SK-N-SH treated with all-trans-retinoic acid at 6 μM for 48 hours (cell line): ENCODE measurements around the gene PLA1A.

Source experiments
- ATAC-seq: fragments of 200-7000 bp; cut with Tn5 transposase; 3 replicates; pipeline ENCODE4 v1.9.1; 2020; ENCODE audit warnings: mild to moderate bottlenecking, moderate library complexity
- ARNTL ChIP-seq: fragments of 450-650 bp; formaldehyde crosslinking; IDR thresholded peaks from 2 replicates; pipeline ENCODE4 v1.5.0; 2020; ENCODE audit warnings: low read depth, mild to moderate bottlenecking, moderate library complexity, borderline replicate concordance
- BACH2 ChIP-seq: fragments of 250-450 bp; sonication (Bioruptor Pico); IDR thresholded peaks from 2 replicates; pipeline ENCODE4 v1.9.0; 2021; ENCODE audit warnings: mild to moderate bottlenecking, borderline replicate concordance
- ESRRG ChIP-seq: fragments of 250-450 bp; sonication (Bioruptor Pico); IDR thresholded peaks from 2 replicates; pipeline ENCODE4 v1.6.1; 2021; ENCODE audit warnings: mild to moderate bottlenecking
- GLIS3 ChIP-seq: fragments of 250-450 bp; sonication (Bioruptor Pico); IDR thresholded peaks from 2 replicates; pipeline ENCODE4 v1.5.0; 2020; ENCODE audit warnings: mild to moderate bottlenecking, moderate library complexity
- ISL1 ChIP-seq: fragments of 250-450 bp; sonication (Bioruptor Pico); IDR thresholded peaks from 2 replicates; pipeline ENCODE4 v2.1.2; 2022; ENCODE audit warnings: mild to moderate bottlenecking, moderate library complexity
- OSR1 ChIP-seq: fragments of 250-450 bp; sonication (Bioruptor Pico); IDR thresholded peaks from 2 replicates; pipeline ENCODE4 v1.8.0; 2022; ENCODE audit warnings: moderate library complexity, mild to moderate bottlenecking, inconsistent platforms
- PATZ1 ChIP-seq: fragments of 250-450 bp; sonication (Bioruptor Pico); IDR thresholded peaks from 2 replicates; pipeline ENCODE4 v1.8.0; 2020; ENCODE audit warnings: mild to moderate bottlenecking, moderate library complexity, borderline replicate concordance
- POU6F1 ChIP-seq: fragments of 250-450 bp; sonication (Bioruptor Pico); IDR thresholded peaks from 2 replicates; pipeline ENCODE4 v1.8.0; 2021; ENCODE audit warnings: low read depth, mild to moderate bottlenecking, moderate library complexity, borderline replicate concordance
- PPARA ChIP-seq: fragments of 250-450 bp; sonication (Bioruptor Pico); IDR thresholded peaks from 2 replicates; pipeline ENCODE4 v1.5.0; 2020; ENCODE audit warnings: mild to moderate bottlenecking, borderline replicate concordance
- RARB ChIP-seq: fragments of 250-450 bp; sonication (Bioruptor Pico); IDR thresholded peaks from 2 replicates; pipeline ENCODE4 v1.8.0; 2021; ENCODE audit warnings: mild to moderate bottlenecking, moderate library complexity
- SNAI2 ChIP-seq: fragments of 250-450 bp; sonication (Bioruptor Pico); IDR thresholded peaks from 2 replicates; pipeline ENCODE4 v1.5.0; 2020; ENCODE audit warnings: mild to moderate bottlenecking, moderate library complexity
- TCF4 ChIP-seq: fragments of 250-450 bp; sonication (Bioruptor Pico); IDR thresholded peaks from 2 replicates; pipeline ENCODE4 v1.8.0; 2021; ENCODE audit warnings: mild to moderate bottlenecking, moderate library complexity, borderline replicate concordance
- TSHZ2 ChIP-seq: fragments of 250-450 bp; sonication (Bioruptor Pico); IDR thresholded peaks from 2 replicates; pipeline ENCODE4 v1.5.0; 2020; ENCODE audit warnings: mild to moderate bottlenecking, moderate library complexity
- ZC3H10 ChIP-seq: fragments of 250-450 bp; sonication (Bioruptor Pico); IDR thresholded peaks from 2 replicates; pipeline ENCODE4 v1.5.1; 2021; ENCODE audit warnings: mild to moderate bottlenecking, moderate library complexity
- ZFP3 ChIP-seq: fragments of 250-450 bp; sonication (Bioruptor Pico); IDR thresholded peaks from 2 replicates; pipeline ENCODE4 v1.5.0; 2020; ENCODE audit warnings: mild to moderate bottlenecking, moderate library complexity
- ZFP30 ChIP-seq: fragments of 450-650 bp; formaldehyde crosslinking; IDR thresholded peaks from 2 replicates; pipeline ENCODE4 v1.5.0; 2022; ENCODE audit warnings: mild to moderate bottlenecking, moderate library complexity
- ZNF565 ChIP-seq: fragments of 450-650 bp; formaldehyde crosslinking; conservative IDR thresholded peaks from 2 replicates; pipeline ENCODE4 v1.5.0; 2020; ENCODE audit warnings: low read depth, mild to moderate bottlenecking, moderate library complexity
- ZNF70 ChIP-seq: fragments of 450-650 bp; formaldehyde crosslinking; IDR thresholded peaks from 2 replicates; pipeline ENCODE4 v1.5.0; 2020; ENCODE audit warnings: mild to moderate bottlenecking, moderate library complexity
- ZNF8 ChIP-seq: fragments of 450-650 bp; formaldehyde crosslinking; IDR thresholded peaks from 2 replicates; pipeline ENCODE4 v1.5.0; 2020; ENCODE audit warnings: mild to moderate bottlenecking, moderate library complexity
- TF ChIP-seq, protein P1 (sequence below): fragments of 250-450 bp; sonication (Bioruptor Pico); IDR thresholded peaks from 2 replicates; pipeline ENCODE4 v1.5.1; 2021; ENCODE audit warnings: mild to moderate bottlenecking, moderate library complexity
- TF ChIP-seq, protein P2 (sequence below): fragments of 250-450 bp; sonication (Bioruptor Pico); IDR thresholded peaks from 2 replicates; pipeline ENCODE4 v1.5.1; 2020; ENCODE audit warnings: low read depth, mild to moderate bottlenecking, moderate library complexity

Gene PLA1A

GRCh38 chr3:119585208-119585607, 12.5 kb upstream of the PLA1A start:
- TF ChIP-seq ZFP3 (CRISPR knock-in tag): no peak
- TF ChIP-seq, protein P1, sequence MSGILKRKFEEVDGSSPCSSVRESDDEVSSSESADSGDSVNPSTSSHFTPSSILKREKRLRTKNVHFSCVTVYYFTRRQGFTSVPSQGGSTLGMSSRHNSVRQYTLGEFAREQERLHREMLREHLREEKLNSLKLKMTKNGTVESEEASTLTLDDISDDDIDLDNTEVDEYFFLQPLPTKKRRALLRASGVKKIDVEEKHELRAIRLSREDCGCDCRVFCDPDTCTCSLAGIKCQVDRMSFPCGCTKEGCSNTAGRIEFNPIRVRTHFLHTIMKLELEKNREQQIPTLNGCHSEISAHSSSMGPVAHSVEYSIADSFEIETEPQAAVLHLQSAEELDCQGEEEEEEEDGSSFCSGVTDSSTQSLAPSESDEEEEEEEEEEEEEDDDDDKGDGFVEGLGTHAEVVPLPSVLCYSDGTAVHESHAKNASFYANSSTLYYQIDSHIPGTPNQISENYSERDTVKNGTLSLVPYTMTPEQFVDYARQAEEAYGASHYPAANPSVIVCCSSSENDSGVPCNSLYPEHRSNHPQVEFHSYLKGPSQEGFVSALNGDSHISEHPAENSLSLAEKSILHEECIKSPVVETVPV (CRISPR knock-in tag): no peak
- TF ChIP-seq, protein P2, sequence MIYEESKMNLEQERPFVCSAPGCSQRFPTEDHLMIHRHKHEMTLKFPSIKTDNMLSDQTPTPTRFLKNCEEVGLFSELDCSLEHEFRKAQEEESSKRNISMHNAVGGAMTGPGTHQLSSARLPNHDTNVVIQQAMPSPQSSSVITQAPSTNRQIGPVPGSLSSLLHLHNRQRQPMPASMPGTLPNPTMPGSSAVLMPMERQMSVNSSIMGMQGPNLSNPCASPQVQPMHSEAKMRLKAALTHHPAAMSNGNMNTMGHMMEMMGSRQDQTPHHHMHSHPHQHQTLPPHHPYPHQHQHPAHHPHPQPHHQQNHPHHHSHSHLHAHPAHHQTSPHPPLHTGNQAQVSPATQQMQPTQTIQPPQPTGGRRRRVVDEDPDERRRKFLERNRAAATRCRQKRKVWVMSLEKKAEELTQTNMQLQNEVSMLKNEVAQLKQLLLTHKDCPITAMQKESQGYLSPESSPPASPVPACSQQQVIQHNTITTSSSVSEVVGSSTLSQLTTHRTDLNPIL (CRISPR knock-in tag): no peak
- TF ChIP-seq SNAI2 (CRISPR knock-in tag): no peak
- no peak for TF ChIP-seq GLIS3 (CRISPR knock-in tag)
- ATAC-seq: no peak

DNA sequence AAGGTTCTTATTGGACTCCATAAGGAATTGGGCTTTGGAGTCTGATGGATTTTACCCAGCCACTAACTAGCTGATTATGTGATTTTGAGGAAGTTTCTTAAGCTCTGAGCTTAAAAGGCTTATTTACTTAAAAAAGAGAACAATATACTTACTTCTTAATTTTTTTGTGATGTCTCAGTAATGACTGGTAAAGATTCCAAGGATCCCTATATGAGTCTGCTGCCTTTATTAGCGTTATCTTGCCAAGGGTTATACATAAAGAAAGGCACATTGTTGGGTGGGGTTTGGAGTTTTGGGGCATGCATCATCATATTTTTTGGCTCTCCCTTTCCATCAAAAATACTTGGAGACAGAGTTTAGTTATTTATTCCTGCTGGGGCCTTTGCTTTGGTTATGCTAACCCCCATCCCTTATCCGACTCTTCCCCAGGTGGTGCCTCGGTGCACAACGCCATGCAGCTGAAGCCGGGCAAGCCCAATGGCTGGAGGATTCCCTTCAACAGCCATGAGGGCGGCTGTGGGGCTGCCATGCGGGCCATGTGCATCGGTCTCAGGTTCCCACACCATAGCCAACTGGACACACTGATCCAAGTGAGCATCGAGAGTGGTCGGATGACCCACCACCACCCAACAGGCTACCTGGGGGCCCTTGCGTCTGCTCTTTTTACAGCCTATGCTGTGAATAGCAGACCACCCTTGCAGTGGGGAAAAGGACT, 11.7 kb upstream of the PLA1A start:
- ATAC-seq: no peak
- TF ChIP-seq ISL1 (CRISPR knock-in tag) (no peak), TCF4 (CRISPR knock-in tag) (no peak), RARB (CRISPR knock-in tag) (no peak), ZNF70 (CRISPR knock-in tag) (no peak), PATZ1 (no peak), ZFP3 (CRISPR knock-in tag) (no peak), POU6F1 (CRISPR knock-in tag) (no peak), ZC3H10 (no peak), BACH2 (CRISPR knock-in tag) (no peak), PPARA (CRISPR knock-in tag) (no peak), ZFP30 (no peak), SNAI2 (CRISPR knock-in tag) (no peak), OSR1 (no peak), ZNF8 (CRISPR knock-in tag) (no peak), ZNF565 (CRISPR knock-in tag) (no peak), ARNTL (CRISPR knock-in tag) (no peak), ESRRG (CRISPR knock-in tag) (no peak)
- TF ChIP-seq, protein P2 (CRISPR knock-in tag): no peak

DNA sequence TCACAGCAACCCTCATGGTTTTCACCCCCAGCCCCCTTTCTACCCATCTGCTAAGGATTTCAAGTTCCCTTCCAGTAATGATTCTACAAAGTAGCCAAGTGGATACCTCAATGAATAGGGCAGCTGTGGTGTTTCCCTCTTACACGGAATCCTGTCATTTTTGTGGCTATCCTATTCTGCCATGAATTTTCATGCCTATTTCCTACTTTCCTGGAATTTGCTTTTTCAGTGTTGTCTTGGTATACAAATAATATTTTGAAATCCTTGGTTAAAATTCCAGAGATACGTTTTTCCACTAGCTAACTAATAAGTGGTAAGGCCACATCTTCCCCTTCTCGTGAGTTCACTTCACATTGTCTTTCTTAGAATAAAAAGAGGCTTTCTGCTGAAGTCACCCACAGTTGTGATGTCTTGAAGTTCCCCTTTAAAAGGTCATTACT, 10.9 kb upstream of the PLA1A start:
- ATAC-seq: no peak
- TF ChIP-seq ZNF8 (CRISPR knock-in tag) (no peak), PATZ1 (no peak), ZNF565 (CRISPR knock-in tag) (no peak), ZFP3 (CRISPR knock-in tag) (no peak), BACH2 (CRISPR knock-in tag) (no peak), TSHZ2 (no peak), ZNF70 (CRISPR knock-in tag) (no peak), PPARA (CRISPR knock-in tag) (no peak), ESRRG (CRISPR knock-in tag) (no peak), TCF4 (CRISPR knock-in tag) (no peak), GLIS3 (CRISPR knock-in tag) (no peak), ZFP30 (no peak), POU6F1 (CRISPR knock-in tag) (no peak), SNAI2 (CRISPR knock-in tag) (no peak), ARNTL (CRISPR knock-in tag) (no peak), RARB (CRISPR knock-in tag) (no peak), ISL1 (CRISPR knock-in tag) (no peak)
